H1 (cell line): ENCODE data around the gene C3orf20. TPM values are rescaled to one million over a fixed set of nuclear protein-coding genes. Genes with fewer than 3 reads are reported as not detected.

Source experiments
- BACH1 ChIP-seq: IDR thresholded peaks from 2 replicates; pipeline ENCODE4 v1.6.1; 2012; ENCODE audit warnings: low read length, improper control_type of control experiment
- CTCF ChIP-seq, 3 experiments: IDR thresholded peaks; 1 replicate in 2 of 3; 2 replicates in 1 of 3; pipeline versions ENCODE4 v1.5.1 to v1.6.1; 2011; ENCODE audit warnings: low read length in 3 of 3, mild to moderate bottlenecking in 3 of 3, inconsistent platforms in 2 of 3, low read depth in 1 of 3, moderate library complexity in 1 of 3; ENCODE audit not compliant: insufficient read depth in 1 of 3; ENCODE audit errors: control extremely low read depth in 1 of 3
- EP300 ChIP-seq, 2 experiments: IDR thresholded peaks; 1 replicate in 1 of 2; 2 replicates in 1 of 2; pipeline ENCODE4 v1.6.1; 2011 to 2012; ENCODE audit warnings: low read depth in 2 of 2, low read length in 2 of 2, mild to moderate bottlenecking in 2 of 2, borderline replicate concordance in 1 of 2, inconsistent platforms in 1 of 2, moderate library complexity in 1 of 2
- JUND ChIP-seq: IDR thresholded peaks from 2 replicates; pipeline ENCODE4 v1.6.1; 2011; ENCODE audit warnings: mild to moderate bottlenecking, improper control_type of control experiment, low read length
- PHF8 ChIP-seq: fragments of 200-600 bp; sonication (generic); conservative IDR thresholded peaks from 2 replicates; pipeline ENCODE4 v1.7.1; 2012; ENCODE audit warnings: low read depth, mild to moderate bottlenecking, inconsistent platforms, low read length, moderate library complexity
- RNF2 ChIP-seq: fragments of 200-900, 300-1000 bp; sonication (generic); IDR thresholded peaks from 2 replicates; pipeline ENCODE4 v1.7.1; 2016; ENCODE audit warnings: borderline replicate concordance, low read depth, mild to moderate bottlenecking, antibody characterized with exemption, low read length; ENCODE audit not compliant: poor library complexity, severe bottlenecking; ENCODE audit errors: missing control alignments
- SP4 ChIP-seq: IDR thresholded peaks from 2 replicates; pipeline ENCODE4 v1.6.1; 2012; ENCODE audit warnings: low read length, inconsistent platforms
- TEAD4 ChIP-seq: IDR thresholded peaks from 2 replicates; pipeline ENCODE4 v1.6.1; 2012; ENCODE audit warnings: low read depth, low read length, inconsistent platforms, mixed read lengths
- polyA plus RNA-seq, 7 experiments: library from polyadenylated mRNA; depleted of rRNA in 3 of 7; stranded (reverse) in 5 of 7; unstranded in 2 of 7; fragments of >200 nt in 5 of 7; fragments of 200-250 nt in 2 of 7; gene quantifications; 1 replicate in 5 of 7; 2 replicates in 1 of 7; 4 replicates in 1 of 7; pipeline versions ENCODE4 v1.2.1 to v1.2.3, GENCODE V29; 2011 to 2013; ENCODE audit warnings: missing spikeins in 2 of 7, mixed read lengths in 2 of 7
- total RNA-seq: library from RNA; stranded (reverse); fragmentation: NEBNext Ultra II Directional; extraction: Animal tissue kit (Norgen Biotek cat#: 25700); gene quantifications from 2 replicates; pipeline ENCODE4 v1.2.1, GENCODE V29; 2021

The C3orf20 gene
- total and polyA plus RNA-seq, 2 of the 8 experiments (the other 6 are each of a cell fraction or from before 2014, with no cell fraction given) = not detected

GRCh38 chr3:14721126-14721864 is 46.4 kb downstream of the C3orf20 start (continued):
- no peak for TF ChIP-seq CTCF (IDR thresholded peaks at IDR 0.05; ENCODE audit: control extremely low read depth in 1 of 3, insufficient read depth in 1 of 3, low read depth in 1 of 3, low read length in 3 of 3)
- no peak for TF ChIP-seq EP300 (IDR thresholded peaks at IDR 0.05; ENCODE audit: borderline replicate concordance in 1 of 2, low read depth in 2 of 2, low read length in 2 of 2)
- TF ChIP-seq PHF8 = no peak
- TF ChIP-seq JUND = no peak
- TF ChIP-seq RNF2 = no peak
- no peak for TF ChIP-seq SP4
- no peak for TF ChIP-seq TEAD4
- no peak for TF ChIP-seq BACH1
